DMS153 treated with DMSO at 0.1 percent for 48 hours (cell line): ENCODE results near the gene OSBPL2.

Source experiments
- DNase-seq: peaks from one replicate; lab custom pipeline; 2025; ENCODE audit not compliant: unreplicated experiment; lab: John Stamatoyannopoulos, UW

OSBPL2 gene

GRCh38 chr20:62321521-62321948, 83.2 kb downstream of the OSBPL2 start:
- no peak for DNase-seq

DNA sequence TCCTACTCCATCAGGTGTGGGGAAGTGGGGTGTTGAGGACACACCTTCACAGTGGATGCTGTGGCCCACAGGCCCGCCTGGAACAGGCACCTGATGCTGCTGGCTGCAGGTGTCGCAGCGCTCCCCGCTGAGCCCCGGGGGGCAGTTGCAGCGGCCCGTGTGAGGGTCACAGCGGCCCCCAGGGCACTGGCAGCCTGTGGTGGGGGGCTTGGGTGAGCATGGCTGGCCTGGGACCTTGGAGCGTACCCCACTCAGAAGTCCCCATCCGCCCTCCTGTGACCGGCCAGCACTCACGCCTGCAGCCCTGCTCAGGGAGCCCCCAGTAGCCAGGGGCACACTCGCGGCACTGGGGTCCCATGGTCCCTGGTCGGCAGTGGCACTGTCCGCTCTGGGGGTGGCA, 83.7 kb downstream of the OSBPL2 start:
- DNase-seq, result no peak

DNA sequence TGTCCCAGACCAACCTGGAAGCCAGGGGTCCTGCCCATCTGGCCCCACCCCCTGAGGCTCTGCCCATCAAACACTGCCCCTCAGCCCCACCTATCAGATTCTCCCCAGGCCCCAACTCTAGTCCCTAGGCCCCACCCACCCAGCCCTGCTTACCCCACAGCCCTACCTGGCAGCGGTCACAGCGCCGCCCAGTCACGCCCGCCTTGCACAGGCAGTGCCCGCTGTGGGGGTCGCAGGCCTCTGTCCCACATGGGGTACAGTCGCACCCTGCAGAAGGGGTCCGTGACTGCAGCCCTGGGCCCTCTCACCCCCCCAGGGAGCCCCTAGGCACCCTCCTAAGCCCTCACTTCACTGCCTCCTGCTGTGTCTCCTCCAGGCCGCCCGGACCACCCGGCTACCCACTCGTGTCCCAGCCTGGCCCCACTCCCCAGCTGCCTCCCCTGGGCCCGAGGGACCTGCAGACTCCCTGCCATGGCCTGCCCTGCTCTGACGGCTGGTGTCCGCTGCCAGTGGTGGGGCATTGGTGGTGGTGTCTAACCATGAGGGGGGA, 84.2 kb downstream of the OSBPL2 start:
- no peak for DNase-seq

- no peak for DNase-seq
Measured at GRCh38 chr20:62323146-62323979, 85.0 kb downstream of the OSBPL2 start.

DNA sequence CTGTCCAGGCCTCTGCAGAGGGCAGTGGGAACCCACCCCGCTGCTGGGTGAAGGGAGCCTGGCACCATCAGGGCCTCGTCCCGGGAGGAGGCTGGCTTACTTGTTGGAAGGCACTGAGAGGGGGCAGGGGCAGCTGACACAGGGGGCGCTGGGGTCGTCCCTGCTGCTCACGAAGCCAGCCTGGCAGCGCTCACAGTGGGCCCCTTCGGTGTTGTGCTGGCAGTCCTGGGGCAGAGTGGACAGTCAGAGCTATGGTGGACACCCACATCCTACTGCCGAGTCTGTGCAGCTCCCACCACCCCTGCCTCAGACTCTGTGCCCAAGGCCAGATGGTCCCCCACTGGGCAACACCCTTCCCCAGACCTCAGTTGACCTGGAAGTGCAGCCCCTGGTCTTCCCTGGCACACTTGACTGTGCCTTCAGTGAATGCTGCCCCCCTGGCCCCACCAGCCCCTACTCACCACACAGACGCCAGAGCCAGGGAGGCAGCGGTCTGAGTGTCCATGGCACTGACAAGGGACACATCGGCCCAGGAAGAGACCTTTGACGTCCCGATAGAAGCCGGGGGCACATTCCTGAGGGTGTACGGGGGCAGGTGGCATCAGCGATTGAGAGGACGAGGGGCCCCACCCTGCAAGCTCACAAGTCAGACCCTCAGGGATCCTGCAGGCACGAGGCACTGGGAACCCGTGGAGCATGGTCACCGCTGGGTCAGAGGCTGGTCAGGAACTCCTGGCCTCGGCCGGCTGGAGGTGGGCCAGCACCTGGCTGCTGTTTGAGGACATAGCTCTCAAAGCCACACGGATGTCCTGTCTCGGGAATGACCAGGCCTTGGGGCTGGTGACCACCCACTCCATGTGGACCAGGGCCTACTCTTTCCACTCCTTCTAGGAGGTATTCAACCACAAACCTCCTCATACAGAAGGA, 85.9 kb downstream of the OSBPL2 start:
- no peak for DNase-seq

GRCh38 chr20:62325172-62325905, 87.0 kb downstream of the OSBPL2 start:
- no peak for DNase-seq

- DNase-seq, result no peak
Measured at GRCh38 chr20:62326559-62326958, 88.2 kb downstream of the OSBPL2 start.

GRCh38 chr20:62326959-62327725, 88.8 kb downstream of the OSBPL2 start:
- no peak for DNase-seq

DNA sequence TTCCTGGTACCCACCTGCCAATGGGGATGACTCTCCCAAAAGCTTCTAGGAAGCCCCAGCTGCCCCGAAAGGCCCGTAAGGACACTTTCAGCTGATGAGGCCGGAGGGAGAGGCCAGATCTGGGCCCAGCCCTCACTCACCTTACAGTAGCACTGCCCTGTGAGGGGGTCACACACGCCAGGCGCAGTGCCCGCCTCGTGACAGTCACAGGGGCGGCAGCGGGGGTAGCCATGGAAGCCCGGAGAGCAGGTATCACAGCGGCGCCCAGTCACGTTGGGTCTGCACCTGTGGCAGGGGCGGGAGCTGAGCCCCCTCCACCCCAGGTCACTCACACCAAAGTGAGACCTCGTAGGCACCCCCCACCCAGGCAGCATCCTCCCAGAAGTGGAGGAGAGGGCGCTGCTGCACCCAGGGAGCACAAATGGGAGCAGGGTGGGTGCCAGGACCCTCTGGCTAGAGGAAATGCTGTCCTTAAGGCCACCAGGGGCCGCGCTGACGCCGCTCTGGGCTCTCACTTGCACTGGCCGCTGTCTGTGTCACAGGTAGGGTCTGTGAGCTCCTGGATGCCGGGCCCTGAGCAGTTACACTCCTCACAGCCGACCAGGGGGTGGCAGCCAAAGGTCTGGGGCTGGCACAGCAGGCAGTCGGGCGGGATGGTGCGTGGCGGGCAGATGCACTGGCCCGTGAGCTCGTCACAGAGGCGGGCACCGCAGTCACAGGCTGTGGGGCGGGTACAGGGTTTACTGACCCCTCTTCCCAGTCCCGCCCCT, 89.6 kb downstream of the OSBPL2 start:
- no peak for DNase-seq

DNA sequence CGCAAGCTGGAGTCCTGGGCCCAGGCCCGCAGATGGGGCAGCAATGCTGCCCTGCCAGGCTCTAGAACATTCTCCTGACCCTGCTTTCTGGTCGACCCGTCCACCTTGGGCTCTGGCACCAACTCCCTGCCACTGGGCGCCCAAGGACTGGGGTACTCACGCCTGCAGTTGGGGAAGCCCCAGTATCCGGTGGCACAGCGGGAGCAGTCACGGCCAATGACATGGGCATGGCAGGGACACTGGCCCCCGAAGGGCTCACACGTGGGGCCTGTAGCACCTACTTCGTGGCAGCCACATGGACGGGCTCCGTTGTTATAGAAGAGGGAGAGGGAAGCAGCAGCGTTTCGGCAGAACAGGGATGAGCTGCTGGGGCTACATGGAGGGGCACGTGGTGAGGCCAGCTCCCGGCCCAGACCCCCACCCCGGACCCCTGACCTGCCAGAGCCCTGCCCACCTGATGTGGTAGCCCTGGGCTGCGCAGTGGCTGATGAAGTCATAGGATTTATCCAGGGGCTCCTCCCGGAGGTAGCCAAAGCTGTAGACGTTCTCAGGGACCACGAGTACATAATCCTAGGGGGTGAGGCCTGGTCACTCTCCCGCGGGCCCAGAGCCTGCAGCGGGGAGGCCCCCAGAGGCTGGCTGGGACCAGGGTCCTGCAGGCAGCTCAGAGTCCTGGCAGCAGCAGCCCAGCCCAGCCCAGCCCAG, 90.5 kb downstream of the OSBPL2 start:
- no peak for DNase-seq

DNA sequence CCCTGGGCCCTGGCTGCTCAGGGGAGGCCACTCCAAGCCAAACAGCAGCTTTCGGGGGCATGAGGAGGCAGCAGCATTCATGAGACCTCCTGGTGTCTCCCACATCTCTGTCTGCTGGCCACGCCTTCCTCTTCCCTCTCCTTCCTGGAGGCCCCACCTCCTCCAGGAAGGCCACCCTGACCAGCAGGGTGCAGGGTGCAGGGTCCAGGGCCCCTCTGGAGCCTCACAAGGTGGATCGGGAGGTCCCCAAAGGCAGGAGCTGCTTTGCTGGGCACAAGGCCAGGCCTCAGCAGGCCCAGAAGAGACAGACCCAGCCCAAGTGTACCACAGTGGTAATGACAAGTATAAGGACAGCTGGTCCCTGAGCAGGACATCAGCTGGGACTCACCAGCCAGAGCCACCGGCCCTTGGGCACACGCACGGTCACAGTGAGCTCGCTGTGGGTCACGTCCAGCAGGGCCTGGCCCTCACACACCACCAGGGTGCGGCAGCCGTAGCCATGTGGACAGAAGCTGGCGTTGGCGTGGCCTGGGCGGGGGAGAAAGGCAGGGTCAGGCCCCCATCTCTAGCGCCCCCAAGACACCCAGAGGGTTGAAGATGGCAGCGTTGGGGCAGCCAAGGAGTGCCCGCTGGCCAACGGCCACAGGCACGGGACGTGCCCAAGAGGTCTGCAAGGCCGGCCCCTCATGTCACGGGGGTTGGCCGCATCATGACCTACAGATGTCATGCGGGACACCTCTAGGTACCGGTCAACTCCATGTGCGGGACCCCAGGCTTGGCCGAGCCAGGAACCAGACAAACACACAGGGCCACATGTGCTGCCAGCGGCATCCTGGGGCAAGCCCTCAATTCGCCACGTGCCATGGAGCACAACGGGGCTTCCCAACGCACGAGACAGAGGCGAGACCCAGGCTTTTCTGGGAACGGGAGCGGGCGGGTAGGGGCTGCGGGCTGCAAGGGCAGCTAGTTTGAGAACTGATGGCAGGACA, 91.4 kb downstream of the OSBPL2 start:
- DNase-seq, result no peak

DNA sequence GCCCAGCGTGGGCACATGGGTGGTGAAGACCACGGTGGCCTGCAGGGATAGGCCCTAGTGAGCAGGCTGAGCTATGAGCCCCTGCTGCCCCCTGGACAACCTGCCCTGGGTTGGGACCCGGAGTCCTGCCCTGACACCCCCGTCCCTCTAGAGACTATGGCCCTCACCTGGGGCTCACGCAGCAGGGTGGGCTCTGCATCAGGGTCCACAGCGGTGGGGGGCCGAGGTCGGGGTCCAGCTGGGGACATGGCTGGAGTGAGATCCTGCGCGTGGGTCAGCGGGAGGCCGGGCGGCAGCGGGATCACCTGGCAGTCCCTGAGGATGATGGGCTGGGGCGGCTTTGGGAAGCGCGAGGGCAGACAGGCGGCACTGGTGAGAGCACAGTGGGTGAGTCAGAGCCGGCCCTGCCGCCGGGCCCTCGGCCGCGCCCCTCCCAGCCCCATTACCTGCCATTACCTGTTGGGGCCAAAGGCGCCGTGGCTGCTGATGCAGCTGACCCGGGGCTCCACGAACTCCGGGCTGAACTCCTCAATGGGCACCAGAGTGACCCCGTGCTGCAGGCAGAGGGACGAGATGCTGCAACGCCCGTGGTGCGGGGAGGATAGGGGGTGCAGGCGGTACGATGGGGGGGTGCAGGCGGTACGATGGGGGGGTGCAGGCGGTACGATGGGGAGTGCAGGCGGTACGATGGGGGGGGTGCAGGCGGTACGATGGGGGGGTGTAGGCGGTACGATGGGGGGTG, 92.4 kb downstream of the OSBPL2 start:
- DNase-seq, result no peak

GRCh38 chr20:62331347-62331746, 93.0 kb downstream of the OSBPL2 start:
- no peak for DNase-seq

DNA sequence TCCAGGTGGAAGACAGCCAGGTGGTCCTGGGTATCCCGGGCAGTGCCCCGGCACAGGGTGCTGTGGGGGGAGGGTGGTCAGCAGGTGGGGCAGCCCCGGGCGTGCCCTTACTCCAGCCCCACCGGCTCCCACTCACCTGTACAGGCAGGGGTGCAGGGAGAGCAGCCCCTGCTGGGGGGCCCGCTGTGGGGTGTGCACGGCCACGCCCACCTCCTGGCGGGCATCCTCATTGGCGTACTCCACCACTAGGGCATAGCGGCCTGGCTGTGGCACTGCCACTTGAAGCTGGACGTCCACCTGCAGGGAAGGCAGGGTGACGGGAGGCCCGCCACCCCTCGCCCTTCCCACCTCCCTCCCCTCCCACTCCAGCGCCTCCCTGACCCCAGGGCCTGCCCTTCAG, 94.1 kb downstream of the OSBPL2 start:
- no peak for DNase-seq

DNA sequence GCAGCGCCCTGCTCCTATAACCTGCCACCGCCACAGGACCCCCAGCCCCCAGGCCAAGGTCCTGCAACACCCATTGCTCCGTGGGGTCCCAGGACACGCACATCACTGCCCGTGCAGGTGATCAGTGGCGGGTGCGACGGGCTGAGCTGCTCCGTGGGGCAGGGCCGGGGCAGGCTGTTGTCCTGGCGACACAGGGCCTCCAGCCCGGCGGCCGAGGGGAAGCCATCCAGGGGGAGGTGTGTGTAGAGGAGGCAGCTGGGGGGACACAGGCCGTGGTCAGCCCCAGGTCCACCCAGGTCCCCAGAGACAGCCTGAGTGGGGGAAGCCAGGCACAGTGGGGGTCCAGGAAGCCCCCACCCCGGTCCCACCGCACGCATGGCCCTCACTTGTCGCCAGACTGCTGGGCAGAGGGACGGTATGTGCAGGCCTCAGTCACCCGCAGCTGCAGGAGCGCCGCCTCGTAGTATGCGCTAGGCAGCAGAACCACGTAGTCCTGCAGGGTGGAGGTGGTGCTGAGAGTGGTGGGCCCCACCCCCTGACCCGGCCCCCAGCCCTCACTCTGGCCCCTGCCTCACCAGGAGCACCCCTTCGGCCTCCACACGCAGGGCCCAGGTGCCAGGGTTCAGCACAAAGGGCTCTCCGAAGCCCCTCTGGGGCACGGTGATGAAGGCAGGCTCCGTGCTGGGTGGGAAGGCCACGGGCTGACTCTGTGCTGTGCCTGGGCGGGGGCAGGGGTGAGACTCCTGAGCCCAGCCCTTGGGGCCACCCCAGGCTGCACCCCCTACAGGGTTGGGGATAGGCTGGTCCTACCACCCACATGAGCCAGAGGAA, 94.9 kb downstream of the OSBPL2 start:
- DNase-seq, result no peak
